ENCODE results near the gene GADD45A. TPM values are rescaled to one million over a fixed set of nuclear protein-coding genes. Genes with fewer than 3 reads are reported as not detected.
A peak's percentile ranks its signal among the peaks of the same experiment; 100 is the strongest.

The GADD45A gene
- total RNA-seq, 1 donor from 2014 or later, result 151 TPM

GRCh38 chr1:67695963-67696362 is 11.0 kb downstream of the GADD45A start:
- no peak for TF ChIP-seq CTCF (conservative IDR thresholded peaks at IDR 0.05; ENCODE audit: low read depth, low read length)
- H3K4me3 ChIP-seq (ENCODE audit: low read depth, low read length), result no peak overlapping the region
- DNase-seq (ENCODE audit: low read depth), result no peak

- DNase-seq (ENCODE audit: low read depth), result no peak
- no peak overlapping the region for H3K4me3 ChIP-seq (ENCODE audit: low read depth, low read length)
- no peak for TF ChIP-seq CTCF (conservative IDR thresholded peaks at IDR 0.05; ENCODE audit: low read depth, low read length)
Observed at GRCh38 chr1:67696708-67697107, 11.7 kb downstream of the GADD45A start.

- TF ChIP-seq CTCF (conservative IDR thresholded peaks at IDR 0.05; ENCODE audit: low read depth, low read length), result no peak
- no peak for DNase-seq (ENCODE audit: low read depth)
- no peak overlapping the region for H3K4me3 ChIP-seq (ENCODE audit: low read depth, low read length)
Observed at GRCh38 chr1:67700220-67700619, 15.2 kb downstream of the GADD45A start.

- no peak for DNase-seq (ENCODE audit: low read depth)
- H3K4me3 ChIP-seq (ENCODE audit: low read depth, low read length), result no peak overlapping the region
- peak; percentile 26 for TF ChIP-seq CTCF (conservative IDR thresholded peaks at IDR 0.05; ENCODE audit: low read depth, low read length)
Observed at GRCh38 chr1:67700692-67701410, 15.8 kb downstream of the GADD45A start.

- DNase-seq (ENCODE audit: low read depth), result no peak
- H3K4me3 ChIP-seq (ENCODE audit: low read depth, low read length), result no peak overlapping the region
- TF ChIP-seq CTCF (conservative IDR thresholded peaks at IDR 0.05; ENCODE audit: low read depth, low read length), result no peak
Observed at GRCh38 chr1:67701876-67702275, 16.9 kb downstream of the GADD45A start.

- no peak for TF ChIP-seq CTCF (conservative IDR thresholded peaks at IDR 0.05; ENCODE audit: low read depth, low read length)
- H3K4me3 ChIP-seq (ENCODE audit: low read depth, low read length), result no peak overlapping the region
- DNase-seq (ENCODE audit: low read depth), result no peak
Observed at GRCh38 chr1:67704351-67704750, 19.4 kb downstream of the GADD45A start.

Measured in epithelial cell of proximal tubule (primary cell).